Adrenal gland (tissue), 12 donors: ENCODE measurements around the gene ZBTB6. TPM values are rescaled to one million over a fixed set of nuclear protein-coding genes. Genes with fewer than 3 reads are reported as not detected.

Experiments
- DNase-seq, 7 donors: peaks; one replicate each; pipeline ENCODE4 v3.0.0-alpha.2; 2019 to 2020
- H3K27ac ChIP-seq, 5 donors: fragments of 200-600 bp; sonication (generic) in 4 of 5; 1 replicate in 3 of 5; 2 replicates in 2 of 5; pipeline versions ENCODE4 v1.5.1 to v1.8.0; 2016 to 2020; ENCODE audit warnings: mild to moderate bottlenecking in 1 of 5
- H3K27me3 ChIP-seq: fragments of 200-600 bp; 2 replicates; pipeline ENCODE4 v1.8.0; 2021
- H3K36me3 ChIP-seq, 2 donors: fragments of 200-600 bp; replicated peaks in 1 of 2; 1 replicate in 1 of 2; 2 replicates in 1 of 2; pipeline versions ENCODE4 v1.5.1 to v1.8.0; 2018 to 2022
- H3K4me1 ChIP-seq, 2 donors: fragments of 200-600 bp; replicated peaks in 1 of 2; 1 replicate in 1 of 2; 2 replicates in 1 of 2; pipeline versions ENCODE4 v1.5.1 to v1.8.0; 2018 to 2021
- H3K4me3 ChIP-seq, 4 donors: fragments of 200-600 bp; sonication (generic) in 3 of 4; one replicate each; pipeline ENCODE4 v1.5.1; 2016 to 2018
- H3K9me3 ChIP-seq, 3 donors: fragments of 200-600 bp; sonication (generic) in 1 of 3; replicated peaks in 1 of 3; 1 replicate in 2 of 3; 2 replicates in 1 of 3; pipeline versions ENCODE4 v1.5.1 to v1.8.0; 2016 to 2021
- POLR2A ChIP-seq, 2 donors: fragments of 450-650 bp; IDR thresholded peaks; one replicate each; pipeline ENCODE4 v1.6.1; 2017; ENCODE audit warnings: antibody characterized with exemption in 2 of 2, mild to moderate bottlenecking in 2 of 2, moderate library complexity in 1 of 2
- WGBS, 4 donors: extraction: QIAGEN DNeasy Blood & Tissue Kit in 2 of 4; methylation state at CpG; one replicate each; pipeline versions ENCODE4 v1.1.5 to v1.1.7; 2013 to 2017; 5-methylcytosine and 5-hydroxymethylcytosine counted together
- intact Hi-C, 2 donors: fragments of 100-400 bp; cut with DNase I; formaldehyde crosslinking; loops; one replicate each; pipeline versions ENCODE4 v1.14.1 to v1.15.0; 2022 to 2023
- polyA plus RNA-seq, 3 donors: library from polyadenylated mRNA; stranded (reverse); fragments of 200-250 nt in 2 of 3; fragments of 350-450 nt in 1 of 3; fragmentation: Illumina TruSeq in 1 of 3; extraction: RNeasy Lipid Tissue Mini Kit (QIAGEN cat#74804) in 1 of 3; gene quantifications; one replicate each; pipeline ENCODE4 v1.2.3, GENCODE V29; 2013 to 2014
- total RNA-seq, 9 donors: library from RNA; depleted of rRNA in 4 of 9; stranded (reverse); fragments of >200 nt in 4 of 9; fragments of 120-200 nt in 1 of 9; fragmentation: NEBNext Ultra II Directional in 1 of 9; extraction: Animal tissue kit (Norgen Biotek cat#: 25700) in 1 of 9; gene quantifications; one replicate each; pipeline versions ENCODE4 v1.1.0 to v1.2.4, GENCODE V29; 2013 to 2023
- TF ChIP-seq, protein P1 (sequence below), 6 experiments: fragments of 450-650 bp in 4 of 6; fragments of 200-600 bp in 2 of 6; sonication (generic) in 1 of 6; IDR thresholded peaks; 1 replicate in 5 of 6; 2 replicates in 1 of 6; pipeline versions ENCODE4 v1.5.1 to v1.8.0; 2016 to 2021; ENCODE audit warnings: antibody characterized with exemption in 6 of 6, mild to moderate bottlenecking in 2 of 6, moderate library complexity in 1 of 6
- donor health status: healthy with polysubstance abuse.
- donor health status: Bipolar disorder and iron deficiency.
- donor health status: DM: yes; HTN: yes; CAD: no.
- donor health status: DM: no; HTN: no; CAD: no.
- donor health status: DM: no; HTN: no; CAD: no.
- donor health status: DM: yes; HTN: yes; CAD: no.

ZBTB6 gene
- total and polyA plus RNA-seq, 12 donors, result 1.8 to 11.6 (median 7.8) TPM

DNA sequence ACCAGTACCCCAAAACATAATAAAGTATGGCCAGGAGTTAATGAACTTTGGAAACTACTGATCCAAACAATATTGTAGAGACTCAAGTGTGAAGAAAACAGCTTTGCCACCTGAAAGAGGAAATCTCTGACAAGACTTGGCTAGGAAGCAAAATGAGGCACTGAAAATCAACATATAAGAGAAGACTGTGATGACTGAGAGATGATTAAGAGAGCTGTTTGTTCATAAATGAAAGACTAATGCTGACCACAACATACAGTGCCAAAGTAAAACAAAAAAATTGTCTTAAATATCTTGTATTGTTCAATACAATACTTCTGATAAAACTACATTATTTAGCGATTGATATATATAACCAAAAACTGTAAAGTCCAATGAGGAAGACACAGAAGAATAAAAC is 15.2 kb downstream of the ZBTB6 start:
- no peak overlapping the region for H3K4me3 ChIP-seq
- 91 to 100% (median 99%) methylated on average over 1 of the region's 1 CpG for WGBS, 4 donors
- no peaks in the 10 kb centered on the region for H3K9me3 ChIP-seq
- intact Hi-C loops, result no loop called here
- H3K27ac ChIP-seq, result no peak overlapping the region
- H3K36me3 ChIP-seq, result peaks cover 0 to 20% of the 10 kb centered on the region in 2 donors
- no peaks in the 10 kb centered on the region for H3K27me3 ChIP-seq
- TF ChIP-seq, protein P1, sequence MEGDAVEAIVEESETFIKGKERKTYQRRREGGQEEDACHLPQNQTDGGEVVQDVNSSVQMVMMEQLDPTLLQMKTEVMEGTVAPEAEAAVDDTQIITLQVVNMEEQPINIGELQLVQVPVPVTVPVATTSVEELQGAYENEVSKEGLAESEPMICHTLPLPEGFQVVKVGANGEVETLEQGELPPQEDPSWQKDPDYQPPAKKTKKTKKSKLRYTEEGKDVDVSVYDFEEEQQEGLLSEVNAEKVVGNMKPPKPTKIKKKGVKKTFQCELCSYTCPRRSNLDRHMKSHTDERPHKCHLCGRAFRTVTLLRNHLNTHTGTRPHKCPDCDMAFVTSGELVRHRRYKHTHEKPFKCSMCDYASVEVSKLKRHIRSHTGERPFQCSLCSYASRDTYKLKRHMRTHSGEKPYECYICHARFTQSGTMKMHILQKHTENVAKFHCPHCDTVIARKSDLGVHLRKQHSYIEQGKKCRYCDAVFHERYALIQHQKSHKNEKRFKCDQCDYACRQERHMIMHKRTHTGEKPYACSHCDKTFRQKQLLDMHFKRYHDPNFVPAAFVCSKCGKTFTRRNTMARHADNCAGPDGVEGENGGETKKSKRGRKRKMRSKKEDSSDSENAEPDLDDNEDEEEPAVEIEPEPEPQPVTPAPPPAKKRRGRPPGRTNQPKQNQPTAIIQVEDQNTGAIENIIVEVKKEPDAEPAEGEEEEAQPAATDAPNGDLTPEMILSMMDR (IDR thresholded peaks at IDR 0.05), result no peak
- no peak for TF ChIP-seq POLR2A (IDR thresholded peaks at IDR 0.05)
- peaks cover 0 to 33% of the 10 kb centered on the region in 2 donors for H3K4me1 ChIP-seq
- DNase-seq, result no peak

DNA sequence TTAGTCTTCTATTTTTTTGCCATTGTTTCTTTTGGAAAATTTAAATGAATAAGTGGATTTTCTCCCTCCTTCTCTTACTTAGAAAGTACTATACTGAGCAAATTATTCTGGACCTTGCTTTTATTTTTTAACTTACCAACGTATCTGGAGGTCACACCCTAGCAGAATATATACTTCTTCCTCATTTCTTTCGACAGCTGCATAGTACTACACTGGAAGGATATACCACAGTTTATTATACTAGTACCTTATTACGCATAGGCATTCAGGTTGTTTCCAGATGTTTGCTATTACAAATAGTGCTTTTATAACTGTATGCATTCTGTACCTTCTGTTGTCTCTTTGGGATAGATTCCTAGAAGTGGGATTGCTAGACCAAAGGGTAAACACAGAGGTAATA is 24.6 kb downstream of the ZBTB6 start:
- H3K4me1 ChIP-seq, result no peaks in the 10 kb centered on the region
- H3K27me3 ChIP-seq, result no peaks in the 10 kb centered on the region
- intact Hi-C loops, result no loop called here
- 57 to 78% (median 68%) methylated on average over 3 of the region's 3 CpGs for WGBS, 4 donors
- H3K4me3 ChIP-seq, result no peak overlapping the region
- DNase-seq, result no peak
- TF ChIP-seq, protein P1 (IDR thresholded peaks at IDR 0.05), result no peak
- no peak for TF ChIP-seq POLR2A (IDR thresholded peaks at IDR 0.05)
- H3K36me3 ChIP-seq, result peaks cover 0 to 44% of the 10 kb centered on the region in 2 donors
- no peaks in the 10 kb centered on the region for H3K9me3 ChIP-seq
- H3K27ac ChIP-seq, result no peak overlapping the region

DNA sequence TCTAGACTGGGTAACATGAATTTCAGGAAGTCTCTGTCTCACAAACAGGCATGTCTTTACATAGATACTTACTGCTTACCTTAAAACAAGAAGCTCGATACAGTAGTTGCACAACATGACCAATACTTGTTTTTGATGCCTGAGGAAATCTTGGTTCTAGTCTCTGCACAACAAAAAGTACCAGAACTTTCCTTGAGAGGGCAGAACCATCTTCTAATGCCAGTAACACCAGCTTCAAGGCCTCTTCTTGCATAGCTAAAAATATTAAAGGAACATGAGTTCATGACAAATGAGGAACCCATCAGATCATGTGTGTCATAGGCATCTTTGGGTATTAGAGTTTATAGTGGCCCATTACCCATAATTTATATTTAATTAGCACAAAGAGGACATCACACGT is 30.0 kb downstream of the ZBTB6 start:
- Histone ChIP-seq H3K4me1 (no peaks in the 10 kb centered on the region), H3K27me3 (no peaks in the 10 kb centered on the region), H3K27ac (no peak overlapping the region), H3K36me3 (peaks cover 0 to 54% of the 10 kb centered on the region in 2 donors), H3K4me3 (no peak overlapping the region), H3K9me3 (no peaks in the 10 kb centered on the region)
- intact Hi-C loops, result no loop called here
- no peak for TF ChIP-seq POLR2A (IDR thresholded peaks at IDR 0.05)
- TF ChIP-seq, protein P1 (IDR thresholded peaks at IDR 0.05), result no peak
- WGBS, 4 donors, result 87 to 96% (median 87%) methylated on average over 2 of the region's 2 CpGs
- DNase-seq, result no peak

DNA sequence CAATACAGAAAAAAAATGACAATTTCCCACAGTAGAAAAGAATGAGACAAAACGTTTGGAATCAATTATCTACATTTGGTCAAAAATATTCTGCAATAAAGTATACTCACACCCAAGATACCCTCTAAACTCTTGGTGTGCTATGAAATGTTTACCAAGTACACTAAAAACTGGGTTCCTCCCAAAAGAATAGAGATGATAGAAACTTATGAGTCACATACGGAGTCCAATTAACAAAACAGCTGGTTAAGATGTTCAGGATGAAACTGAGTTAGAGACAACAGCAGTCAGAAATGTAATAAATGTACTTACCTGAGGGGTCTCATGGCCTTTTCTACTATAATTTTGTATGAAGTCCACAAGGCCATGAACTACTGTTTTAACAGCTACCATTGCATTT is 33.7 kb downstream of the ZBTB6 start:
- 72 to 79% (median 76%) methylated on average over 2 of the region's 2 CpGs for WGBS, 4 donors
- intact Hi-C loops, result no loop called here
- Histone ChIP-seq H3K9me3 (no peaks in the 10 kb centered on the region), H3K27ac (no peak overlapping the region), H3K36me3 (peaks cover 0 to 87% of the 10 kb centered on the region in 2 donors), H3K4me1 (no peaks in the 10 kb centered on the region), H3K27me3 (no peaks in the 10 kb centered on the region), H3K4me3 (no peak overlapping the region)
- DNase-seq, result no peak
- no peak for TF ChIP-seq POLR2A (IDR thresholded peaks at IDR 0.05)
- TF ChIP-seq, protein P1 (IDR thresholded peaks at IDR 0.05), result no peak
